SU-DHL-6 (cell line): ENCODE results near the gene TCP11L2.

Experiments used
- H2AFZ ChIP-seq: fragments of 200-600 bp; sonication (generic); 2 replicates; pipeline ENCODE4 v1.6.1; 2014; ENCODE audit warnings: low read depth, mild to moderate bottlenecking, moderate library complexity, mixed read lengths, antibody characterized with exemption, low read length; ENCODE audit not compliant: severe bottlenecking
- H3F3A ChIP-seq: fragments of 200-600 bp; shearing (Covaris generic); 2 replicates; pipeline ENCODE4 v1.6.0; 2016; ENCODE audit warnings: antibody characterized with exemption, mild to moderate bottlenecking; ENCODE audit not compliant: insufficient read depth
- H3K27ac ChIP-seq: fragments of 200-600 bp; sonication (generic); 2 replicates; pipeline ENCODE4 v1.5.1; 2016; ENCODE audit warnings: low read depth, mild to moderate bottlenecking, low read length, moderate library complexity, mixed read lengths
- H3K27me3 ChIP-seq: fragments of 200-600 bp; sonication (generic), shearing (Covaris generic); 2 replicates; pipeline ENCODE4 v1.6.0; 2014; ENCODE audit warnings: mild to moderate bottlenecking, low read length
- H3K36me3 ChIP-seq: fragments of 200-600 bp; sonication (generic); 2 replicates; pipeline ENCODE4 v1.6.1; 2014; ENCODE audit warnings: mild to moderate bottlenecking, low read length, mixed read lengths
- H3K4me2 ChIP-seq: fragments of 300-600, 200-600 bp; shearing (Covaris generic), sonication (generic); 2 replicates; pipeline ENCODE4 v1.6.0; 2014; ENCODE audit warnings: low read length, low read depth, mild to moderate bottlenecking; ENCODE audit not compliant: poor library complexity, severe bottlenecking
- H3K4me3 ChIP-seq: fragments of 200-600 bp; sonication (generic); 2 replicates; pipeline ENCODE4 v1.5.1; 2014; ENCODE audit warnings: antibody characterized with exemption, low read length, mild to moderate bottlenecking, mixed read lengths; ENCODE audit not compliant: insufficient read depth, poor library complexity, severe bottlenecking
- H3K79me2 ChIP-seq: fragments of 200-600 bp; sonication (generic); 2 replicates; pipeline ENCODE4 v1.6.1; 2014; ENCODE audit warnings: mild to moderate bottlenecking, low read length, moderate library complexity; ENCODE audit not compliant: insufficient read depth
- H3K9ac ChIP-seq: fragments of 200-600 bp; sonication (generic); 2 replicates; pipeline ENCODE4 v1.7.0; 2014; ENCODE audit warnings: mild to moderate bottlenecking, low read length
- H3K9me2 ChIP-seq: fragments of 200-600 bp; sonication (generic); replicated peaks from 2 replicates; pipeline ENCODE4 v1.6.1; 2014; ENCODE audit warnings: low read length; ENCODE audit not compliant: insufficient read depth
- H3K9me3 ChIP-seq: fragments of 200-600 bp; sonication (generic); 2 replicates; pipeline ENCODE4 v1.6.1; 2014; ENCODE audit warnings: low read length, mixed read lengths; ENCODE audit not compliant: insufficient read depth
- H4K20me1 ChIP-seq: fragments of 200-600 bp; sonication (generic); 2 replicates; pipeline ENCODE4 v1.6.1; 2014; ENCODE audit warnings: low read depth, mild to moderate bottlenecking, antibody characterized with exemption, low read length, moderate library complexity, mixed read lengths
- CTCF ChIP-seq: fragments of 200-600 bp; sonication (generic); IDR thresholded peaks from one replicate; pipeline ENCODE4 v1.5.1; 2017; ENCODE audit warnings: antibody characterized with exemption, mild to moderate bottlenecking, low read length, moderate library complexity; ENCODE audit not compliant: insufficient read depth, poor library complexity, severe bottlenecking
- EZH2phosphoT487 ChIP-seq: fragments of 200-600 bp; sonication (generic), shearing (Covaris generic); conservative IDR thresholded peaks from 2 replicates; pipeline ENCODE4 v1.6.1; 2018; ENCODE audit warnings: mild to moderate bottlenecking, antibody characterized with exemption, low read length, moderate library complexity, mixed read lengths

TCP11L2 gene

GRCh38 chr12:106287364-106287763 is 15.2 kb upstream of the TCP11L2 start:
- Histone ChIP-seq H3K9ac (no peak overlapping the region), H3K9me2 (no peaks in the 10 kb centered on the region), H3K27me3 (no peaks in the 10 kb centered on the region), H3K27ac (no peak overlapping the region), H3K9me3 (no peaks in the 10 kb centered on the region), H2AFZ (no peak overlapping the region), H4K20me1 (no peaks in the 10 kb centered on the region), H3F3A (no peaks in the 10 kb centered on the region), H3K4me3 (no peak overlapping the region), H3K36me3 (no peaks in the 10 kb centered on the region), H3K4me2 (no peak overlapping the region), H3K79me2 (no peaks in the 10 kb centered on the region)
- TF ChIP-seq EZH2phosphoT487 (no peak), CTCF (no peak)

GRCh38 chr12:106288101-106288493 is 14.4 kb upstream of the TCP11L2 start:
- Histone ChIP-seq H3K9me3 (no peaks in the 10 kb centered on the region), H3F3A (no peaks in the 10 kb centered on the region), H3K36me3 (no peaks in the 10 kb centered on the region), H3K27me3 (no peaks in the 10 kb centered on the region; the same call in 1 of the 2 replicates), H3K27ac (no peak overlapping the region), H3K4me3 (no peak overlapping the region), H3K4me2 (no peak overlapping the region), H3K9me2 (no peaks in the 10 kb centered on the region), H3K79me2 (no peaks in the 10 kb centered on the region), H4K20me1 (no peaks in the 10 kb centered on the region), H2AFZ (no peak overlapping the region), H3K9ac (no peak overlapping the region)
- TF ChIP-seq CTCF: no peak
- TF ChIP-seq EZH2phosphoT487: no peak

DNA sequence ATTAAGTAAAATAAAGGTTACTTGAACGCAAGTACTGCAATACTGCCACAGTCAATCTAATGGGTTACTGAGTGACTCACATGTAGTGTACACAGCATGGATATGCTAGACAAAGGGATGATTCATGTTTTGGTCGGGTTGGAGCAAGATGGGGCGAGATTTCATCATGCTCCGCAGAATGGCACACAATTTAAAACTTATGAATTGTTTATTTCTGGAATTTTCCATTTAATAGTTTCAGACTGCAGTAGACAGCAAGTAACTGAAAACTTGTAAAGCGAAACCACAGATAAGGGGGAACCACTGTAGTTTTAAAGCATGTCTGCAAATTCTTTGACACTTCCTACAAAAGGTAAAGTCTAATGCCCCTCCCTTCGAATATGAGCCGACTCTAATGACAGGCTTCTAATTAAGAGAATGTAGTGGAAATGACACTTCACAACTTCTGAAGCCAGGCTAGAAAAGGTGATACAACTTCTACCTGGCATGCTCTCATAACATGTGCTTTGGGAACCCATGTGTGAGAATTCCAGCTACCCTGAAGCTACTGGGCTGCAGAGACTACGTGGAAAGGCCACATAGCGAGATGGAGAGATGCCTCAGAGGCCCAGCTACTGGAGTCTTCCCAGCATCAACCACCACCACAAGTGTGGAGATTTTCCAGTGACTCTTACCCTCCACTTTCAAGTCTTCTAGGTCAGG is 13.9 kb upstream of the TCP11L2 start:
- no peaks in the 10 kb centered on the region for H3K9me3 ChIP-seq
- H3F3A ChIP-seq: no peaks in the 10 kb centered on the region
- no peak overlapping the region for H3K4me2 ChIP-seq
- H3K9ac ChIP-seq: no peak overlapping the region
- H3K9me2 ChIP-seq: no peaks in the 10 kb centered on the region
- H3K27ac ChIP-seq: no peak overlapping the region
- H3K79me2 ChIP-seq: no peaks in the 10 kb centered on the region
- no peak overlapping the region for H2AFZ ChIP-seq
- H4K20me1 ChIP-seq: no peaks in the 10 kb centered on the region
- H3K27me3 ChIP-seq: no peaks in the 10 kb centered on the region; the same call in 1 of the 2 replicates
- no peaks in the 10 kb centered on the region for H3K36me3 ChIP-seq
- no peak overlapping the region for H3K4me3 ChIP-seq
- no peak for TF ChIP-seq CTCF
- TF ChIP-seq EZH2phosphoT487: no peak
